Measurements from ENCODE around the gene FNDC7. TPM values are rescaled to one million over a fixed set of nuclear protein-coding genes. Genes with fewer than 3 reads are reported as not detected.

Gene FNDC7
- total and polyA plus RNA-seq, 2 donors (not counting 3 experiments of a cell fraction or from before 2014, with no cell fraction given), result not detected

DNA sequence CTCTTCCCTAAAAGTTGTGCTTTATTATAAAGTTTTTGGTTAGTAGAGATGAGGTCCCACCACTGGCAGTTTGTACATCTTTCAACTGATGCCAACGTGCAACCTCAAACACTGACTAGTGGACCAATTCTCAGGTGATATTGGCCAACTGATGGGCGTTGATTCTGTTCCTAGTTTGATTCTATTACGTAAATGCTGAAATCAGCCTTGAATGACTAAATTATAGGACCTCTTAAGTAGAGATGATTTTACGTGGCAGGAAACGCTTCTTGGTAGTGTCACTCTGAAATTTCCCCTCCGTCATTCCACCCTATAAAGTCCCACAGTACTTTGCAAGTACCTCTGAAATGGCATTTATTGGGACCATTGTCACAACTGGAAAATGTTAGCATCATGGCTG lies 8.8 kb upstream of the FNDC7 start:
- no peaks in the 10 kb centered on the region for H3K79me2 ChIP-seq (ENCODE audit: control insufficient read depth, insufficient read depth, low read length)
- no peaks in the 10 kb centered on the region for H3K27me3 ChIP-seq (ENCODE audit: control insufficient read depth in 2 of 2, insufficient read depth in 2 of 2, low read length in 2 of 2)
- no peak for FAIRE-seq
- no peaks in the 10 kb centered on the region for H3K9me3 ChIP-seq (replicated peaks; ENCODE audit: control insufficient read depth, insufficient read depth, low read length)
- TF ChIP-seq, protein P1, sequence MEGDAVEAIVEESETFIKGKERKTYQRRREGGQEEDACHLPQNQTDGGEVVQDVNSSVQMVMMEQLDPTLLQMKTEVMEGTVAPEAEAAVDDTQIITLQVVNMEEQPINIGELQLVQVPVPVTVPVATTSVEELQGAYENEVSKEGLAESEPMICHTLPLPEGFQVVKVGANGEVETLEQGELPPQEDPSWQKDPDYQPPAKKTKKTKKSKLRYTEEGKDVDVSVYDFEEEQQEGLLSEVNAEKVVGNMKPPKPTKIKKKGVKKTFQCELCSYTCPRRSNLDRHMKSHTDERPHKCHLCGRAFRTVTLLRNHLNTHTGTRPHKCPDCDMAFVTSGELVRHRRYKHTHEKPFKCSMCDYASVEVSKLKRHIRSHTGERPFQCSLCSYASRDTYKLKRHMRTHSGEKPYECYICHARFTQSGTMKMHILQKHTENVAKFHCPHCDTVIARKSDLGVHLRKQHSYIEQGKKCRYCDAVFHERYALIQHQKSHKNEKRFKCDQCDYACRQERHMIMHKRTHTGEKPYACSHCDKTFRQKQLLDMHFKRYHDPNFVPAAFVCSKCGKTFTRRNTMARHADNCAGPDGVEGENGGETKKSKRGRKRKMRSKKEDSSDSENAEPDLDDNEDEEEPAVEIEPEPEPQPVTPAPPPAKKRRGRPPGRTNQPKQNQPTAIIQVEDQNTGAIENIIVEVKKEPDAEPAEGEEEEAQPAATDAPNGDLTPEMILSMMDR (IDR thresholded peaks at IDR 0.05; ENCODE audit: extremely low read depth in 1 of 2, insufficient read depth in 1 of 2, low read depth in 1 of 2, low read length in 2 of 2), result no peak
- TF ChIP-seq JUN (IDR thresholded peaks at IDR 0.05; ENCODE audit: borderline replicate concordance, insufficient read depth, insufficient read length, low read depth) (no peak), POLR2A (IDR thresholded peaks at IDR 0.05; ENCODE audit: low read depth, low read length) (no peak), POLR2AphosphoS5 (IDR thresholded peaks at IDR 0.05; ENCODE audit: insufficient read depth, low read depth, low read length) (no peak), GATA2 (IDR thresholded peaks at IDR 0.05; ENCODE audit: insufficient read depth, insufficient read length, low read depth, low read length) (no peak), EZH2 (IDR thresholded peaks at IDR 0.05; ENCODE audit: borderline replicate concordance, low read depth, low read length, severe bottlenecking) (no peak), MYC (IDR thresholded peaks at IDR 0.05; ENCODE audit: low read depth, low read length) (no peak), FOS (IDR thresholded peaks at IDR 0.05; ENCODE audit: borderline replicate concordance, insufficient read depth, low read length) (no peak)
- TF ChIP-seq, protein P2, sequence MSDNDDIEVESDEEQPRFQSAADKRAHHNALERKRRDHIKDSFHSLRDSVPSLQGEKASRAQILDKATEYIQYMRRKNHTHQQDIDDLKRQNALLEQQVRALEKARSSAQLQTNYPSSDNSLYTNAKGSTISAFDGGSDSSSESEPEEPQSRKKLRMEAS (IDR thresholded peaks at IDR 0.05; ENCODE audit: insufficient read depth, insufficient read length), result no peak
- peaks cover 12% of the 10 kb centered on the region for H3K4me1 ChIP-seq (ENCODE audit: control insufficient read depth, extremely low read depth, insufficient read depth, low read length)
- H3K9me1 ChIP-seq (replicated peaks; ENCODE audit: control insufficient read depth, extremely low read depth, insufficient read depth, low read length), result no peaks in the 10 kb centered on the region
- H2AFZ ChIP-seq (ENCODE audit: low read depth, low read length), result no peak overlapping the region
- H3K27ac ChIP-seq (ENCODE audit: insufficient read depth, low read depth, low read length), result no peak overlapping the region
- no peak overlapping the region for H3K9ac ChIP-seq (replicated peaks; ENCODE audit: extremely low read depth, insufficient read depth, low read length)
- no peak for DNase-seq (ENCODE audit: low read depth, low spot score)
- intact Hi-C loops (cut with micrococcal nuclease), result loop anchor here (1.0 kb wide), 1 partner anchor 9 kb away; no protein-coding TSS in a partner anchor
- no peak overlapping the region for H3K4me2 ChIP-seq (ENCODE audit: insufficient read depth, low read length)
- dilution Hi-C loops (cut with MboI; ENCODE audit: extremely low pct_ligation_motif_present, low sequenced_read_pairs), result no loop called here
- H4K20me1 ChIP-seq (replicated peaks; ENCODE audit: control insufficient read depth, extremely low read depth, insufficient read depth, low read length), result no peaks in the 10 kb centered on the region
- H3K4me3 ChIP-seq (replicated peaks in 1 of 3; ENCODE audit: insufficient read depth in 1 of 3, low read depth in 1 of 3, low read length in 3 of 3), result no peak overlapping the region
- H3K36me3 ChIP-seq (ENCODE audit: control insufficient read depth in 2 of 2, extremely low read depth in 1 of 2, insufficient read depth in 2 of 2, low read length in 2 of 2), result peaks cover 10 to 15% of the 10 kb centered on the region in 2 experiments
- no TSS peak for BruUV-seq (replicated peaks)
- POLR2A ChIA-PET, result interaction anchor here (2.2 kb wide), 1 partner anchor 12 kb away, joined by 8 read pairs; the partner anchor contains the start of gene PRPF38B
- CTCF ChIA-PET, result interaction anchor here (1.1 to 2.9 kb wide), 6 partner anchors 12 to 144 kb away, joined by 3 to 7 read pairs (median 4); partner anchors contain the start of genes EEIG2 and PRPF38B
